NCI-H2196 treated with DMSO at 0.1 percent for 48 hours (cell line): ENCODE results near the gene CLBA1.

Experiments
- DNase-seq: peaks from one replicate; lab custom pipeline; 2025; ENCODE audit not compliant: unreplicated experiment; lab: John Stamatoyannopoulos, UW

Gene CLBA1

DNA sequence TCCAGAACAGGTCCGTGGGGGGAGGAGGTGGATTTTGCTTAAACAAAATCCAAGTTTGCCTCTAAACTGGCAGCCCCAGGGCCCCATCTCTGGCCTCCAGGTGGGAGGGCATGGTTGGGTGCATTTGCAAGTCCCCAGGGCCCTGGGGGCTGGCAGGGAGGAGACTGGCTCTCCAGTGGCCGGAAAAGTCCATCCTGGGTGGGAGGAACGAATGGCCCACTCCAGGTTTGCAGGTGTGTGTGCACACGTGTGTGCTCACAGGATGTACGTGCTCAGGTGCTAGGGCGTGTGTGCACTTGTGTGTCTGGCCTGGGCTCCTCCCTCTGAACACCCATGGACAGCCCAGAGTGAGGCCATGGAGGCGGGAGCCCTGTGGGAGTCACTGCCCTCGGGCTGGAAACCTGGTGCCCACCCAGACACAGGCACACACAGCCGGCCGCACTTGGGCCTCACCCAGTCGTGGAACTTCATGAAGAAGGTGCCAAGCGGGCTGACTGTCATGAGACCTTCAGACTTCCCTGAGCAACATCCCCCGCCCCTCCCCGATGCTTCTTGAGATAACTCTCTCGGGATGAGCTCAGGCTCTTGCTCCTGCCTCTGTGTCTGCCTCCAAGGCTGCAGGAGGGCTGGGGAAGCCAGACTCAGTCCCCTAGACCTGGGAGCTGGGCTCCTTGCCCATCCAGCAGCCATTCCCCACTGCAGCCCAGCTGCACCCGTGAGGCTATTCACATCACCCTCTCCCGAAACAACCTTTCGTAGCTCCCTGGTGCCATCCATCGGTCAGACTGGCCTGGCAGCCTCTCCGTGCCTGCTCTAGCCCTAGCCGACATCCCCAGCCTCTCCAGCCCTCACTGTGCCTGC lies 16.8 kb upstream of the CLBA1 start:
- DNase-seq: no peak

DNA sequence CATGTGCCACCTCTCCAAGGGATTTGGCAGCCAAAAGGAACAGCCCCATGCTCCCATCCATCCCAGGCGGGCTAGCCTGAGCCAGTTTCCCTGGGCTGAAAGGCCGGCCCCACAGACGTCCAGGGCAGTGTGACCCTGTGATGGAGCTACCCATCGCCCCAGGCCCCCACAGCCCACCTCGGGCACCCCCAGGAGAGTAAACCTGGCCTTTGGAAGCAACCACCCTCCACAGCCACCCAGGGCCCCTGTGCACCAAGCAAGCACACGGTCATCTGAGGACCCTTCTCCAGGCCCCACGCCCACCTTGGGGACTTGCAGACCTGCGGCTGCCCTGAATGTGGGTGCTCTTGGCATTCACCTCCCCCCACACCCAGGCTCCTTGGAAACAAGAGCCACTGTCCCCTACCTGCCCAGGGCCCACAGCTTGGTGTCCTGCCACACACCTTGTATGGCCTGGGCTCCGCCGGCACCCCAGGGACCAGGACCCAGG lies 15.8 kb upstream of the CLBA1 start:
- DNase-seq: no peak

DNA sequence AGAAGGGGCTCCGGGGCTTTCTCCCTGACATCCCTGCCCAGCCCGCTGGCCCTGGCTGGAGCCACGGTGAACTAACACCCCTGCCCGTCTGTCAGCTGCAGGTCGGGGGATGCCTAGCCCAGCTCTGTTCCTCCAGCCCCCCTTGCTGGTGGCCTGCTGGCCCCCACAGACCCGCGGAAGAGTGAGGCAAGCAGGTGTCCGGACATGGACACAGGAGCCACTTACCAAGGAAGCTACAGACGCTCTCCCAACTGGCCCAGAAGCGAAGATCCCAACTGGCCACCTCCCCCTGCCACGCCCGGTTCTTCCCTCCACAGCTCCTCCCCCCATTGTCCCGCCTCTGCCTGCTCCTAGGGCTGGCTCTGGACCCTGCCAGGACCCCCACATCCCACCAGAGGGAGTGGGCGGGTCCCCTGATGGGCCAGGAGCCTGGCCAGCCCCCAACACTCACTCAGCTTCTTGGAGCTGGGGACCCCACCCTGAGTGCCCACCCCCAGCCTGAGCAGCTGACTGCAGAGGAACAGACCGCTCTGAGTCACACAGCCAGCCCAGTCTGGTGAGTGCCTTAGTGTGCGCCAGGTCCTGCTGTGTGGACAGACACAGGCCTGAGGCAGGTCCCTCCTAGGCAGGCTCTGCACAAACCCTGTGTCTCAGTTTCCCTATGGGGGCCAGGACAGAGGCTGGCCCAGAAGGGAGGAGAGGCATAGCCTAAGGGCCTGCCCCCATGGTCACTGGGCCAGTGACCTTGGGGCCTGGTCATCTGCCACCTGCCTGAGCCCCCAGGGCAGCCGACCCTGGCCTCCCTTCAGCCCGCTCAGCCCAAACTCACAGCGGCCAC lies 15.1 kb upstream of the CLBA1 start:
- DNase-seq: no peak

DNA sequence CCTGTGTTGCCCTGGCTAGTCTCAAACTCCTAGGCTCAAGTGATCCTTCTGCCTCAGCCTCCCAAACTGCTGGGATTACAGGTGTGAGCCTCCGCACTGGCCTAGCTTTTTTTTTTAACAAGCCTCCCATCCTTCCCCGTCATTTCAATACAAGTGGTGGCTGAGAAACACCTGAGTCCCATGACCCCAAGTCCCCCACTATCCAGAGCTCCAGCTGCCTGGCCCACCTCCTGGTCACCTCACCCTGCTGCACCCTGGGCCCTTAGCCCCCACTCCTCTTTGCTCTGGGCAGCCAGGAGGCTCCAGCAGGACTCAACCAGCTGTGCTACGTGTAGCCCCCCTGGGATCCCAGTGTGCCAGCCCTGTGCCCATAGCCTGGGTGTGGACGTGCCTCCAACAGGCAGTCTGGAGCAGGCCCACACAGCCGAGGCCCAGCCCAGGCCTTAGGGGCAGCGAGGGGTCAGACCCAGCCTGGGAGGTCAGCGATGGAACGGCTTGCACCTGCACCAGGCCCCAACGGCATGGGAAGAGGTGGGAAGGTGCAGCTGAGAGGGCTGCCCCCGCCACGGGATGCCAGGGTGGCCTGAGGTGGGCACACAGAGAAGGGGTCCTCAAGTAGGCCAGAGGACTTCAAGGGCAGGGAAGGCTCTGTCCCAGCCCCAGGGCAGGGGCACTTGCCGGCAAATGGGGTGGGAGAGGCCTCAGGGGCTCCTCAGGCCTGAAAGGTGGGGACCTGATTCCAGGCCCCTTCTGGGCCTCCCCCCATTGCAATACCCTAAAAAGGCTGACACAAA lies 13.9 kb upstream of the CLBA1 start:
- no peak for DNase-seq

DNA sequence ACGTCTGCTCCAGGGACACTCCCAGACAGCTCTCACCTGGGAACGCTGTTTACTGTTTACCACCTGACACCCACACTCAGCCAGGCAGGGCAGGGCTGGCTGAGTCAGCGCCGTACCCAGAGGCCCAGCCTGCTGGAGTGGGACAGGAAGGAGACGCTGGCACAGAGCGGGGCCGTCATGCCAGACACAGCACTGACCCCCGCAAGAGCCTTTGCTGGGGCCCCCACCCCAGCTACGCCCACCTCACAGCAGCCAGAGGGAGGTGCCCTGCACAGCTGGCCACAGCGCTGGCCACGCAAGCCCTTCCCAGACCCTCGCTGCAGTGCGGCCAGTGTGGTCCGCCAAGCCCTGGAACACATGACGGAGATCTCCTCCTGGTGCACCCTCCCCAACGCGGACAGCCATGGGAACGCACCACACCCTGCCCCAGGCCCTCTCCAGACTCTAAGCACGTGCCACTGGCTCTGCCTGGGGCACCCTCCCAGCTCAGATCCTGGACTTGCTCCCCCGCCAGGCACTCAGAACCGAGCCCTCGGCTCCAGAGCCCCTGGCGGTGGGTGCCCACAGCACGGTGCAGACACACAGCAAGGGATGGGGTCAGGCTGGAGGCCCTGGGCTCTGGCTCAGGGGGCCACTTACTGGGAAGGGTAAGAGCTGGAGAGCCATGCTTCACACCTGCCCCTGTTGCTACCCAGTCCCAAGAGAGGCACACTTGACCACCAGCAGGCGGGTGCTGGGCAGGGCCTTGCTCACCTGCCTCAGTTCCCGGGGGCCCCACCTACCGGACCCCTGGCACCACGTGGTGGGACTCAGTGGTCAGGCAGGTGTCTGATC lies 13.1 kb upstream of the CLBA1 start:
- no peak for DNase-seq

DNA sequence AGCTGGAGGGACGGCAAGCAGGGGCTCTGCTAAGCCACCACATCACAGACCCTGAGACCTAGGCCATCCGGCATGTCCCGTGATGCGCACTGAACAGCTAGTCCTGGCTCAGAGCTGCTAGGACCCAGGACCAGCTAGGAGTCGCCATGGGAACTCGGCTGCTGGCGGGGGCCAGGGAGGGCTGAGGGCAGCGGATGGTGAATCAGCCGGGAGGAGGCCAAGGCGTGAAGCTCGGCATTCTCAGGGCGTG lies 12.5 kb upstream of the CLBA1 start:
- DNase-seq: no peak

DNA sequence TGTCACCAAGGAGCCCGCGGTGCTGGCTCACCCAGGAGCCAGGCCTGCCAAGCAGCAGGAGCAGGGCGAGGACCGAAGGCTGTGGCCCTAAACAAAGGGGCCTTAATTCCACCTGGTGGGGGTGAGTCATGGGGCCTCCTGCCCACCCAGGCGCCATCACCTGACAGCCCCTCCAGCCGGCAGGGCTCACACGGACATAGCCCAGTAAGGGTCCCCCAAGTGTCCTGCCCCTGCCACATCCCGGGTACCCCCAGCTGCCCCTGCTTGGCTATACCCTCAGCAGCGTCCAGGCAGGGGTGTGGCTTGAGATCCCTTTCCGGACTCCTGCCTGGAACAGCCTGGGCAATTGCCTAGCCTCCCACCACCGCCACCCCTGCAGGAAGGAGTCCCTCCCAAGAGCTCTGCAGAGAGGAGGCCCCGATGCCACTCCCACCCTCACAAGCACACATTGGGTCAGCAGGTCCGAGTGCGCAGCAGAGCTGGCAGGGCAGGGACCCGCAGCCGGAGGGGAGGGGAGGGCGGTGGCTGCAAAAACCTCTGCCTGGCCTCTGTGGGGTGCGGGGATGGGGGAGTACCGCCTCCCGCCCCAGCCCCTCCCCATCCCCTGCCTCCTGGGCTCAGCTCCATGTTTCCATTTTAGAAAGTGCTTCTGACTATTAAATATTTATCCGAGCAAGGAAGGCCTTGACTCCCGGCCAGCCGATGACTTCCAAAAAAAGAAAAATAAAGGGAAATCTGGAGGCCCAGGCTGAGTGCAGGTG lies 12.0 kb upstream of the CLBA1 start:
- no peak for DNase-seq

DNA sequence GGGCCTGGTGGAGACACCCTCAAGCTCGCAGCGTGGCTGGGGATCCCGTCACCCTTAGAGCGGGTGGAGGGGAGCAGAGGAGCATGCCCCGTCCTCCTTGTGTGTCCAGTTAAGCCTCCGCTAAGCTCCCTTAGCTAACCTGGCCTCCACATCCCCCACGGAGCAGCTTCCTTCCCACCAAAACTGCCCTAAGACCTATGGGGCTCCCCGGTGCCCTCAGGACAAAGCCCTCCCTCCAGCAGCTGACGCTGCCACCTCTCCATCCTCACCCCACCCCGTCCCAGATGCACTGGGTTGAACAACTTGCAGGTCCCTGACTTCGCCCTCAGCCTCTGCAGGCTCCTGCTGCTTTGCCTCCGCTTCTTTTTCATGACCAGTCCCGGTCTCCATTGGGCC lies 11.4 kb upstream of the CLBA1 start:
- DNase-seq: no peak

DNA sequence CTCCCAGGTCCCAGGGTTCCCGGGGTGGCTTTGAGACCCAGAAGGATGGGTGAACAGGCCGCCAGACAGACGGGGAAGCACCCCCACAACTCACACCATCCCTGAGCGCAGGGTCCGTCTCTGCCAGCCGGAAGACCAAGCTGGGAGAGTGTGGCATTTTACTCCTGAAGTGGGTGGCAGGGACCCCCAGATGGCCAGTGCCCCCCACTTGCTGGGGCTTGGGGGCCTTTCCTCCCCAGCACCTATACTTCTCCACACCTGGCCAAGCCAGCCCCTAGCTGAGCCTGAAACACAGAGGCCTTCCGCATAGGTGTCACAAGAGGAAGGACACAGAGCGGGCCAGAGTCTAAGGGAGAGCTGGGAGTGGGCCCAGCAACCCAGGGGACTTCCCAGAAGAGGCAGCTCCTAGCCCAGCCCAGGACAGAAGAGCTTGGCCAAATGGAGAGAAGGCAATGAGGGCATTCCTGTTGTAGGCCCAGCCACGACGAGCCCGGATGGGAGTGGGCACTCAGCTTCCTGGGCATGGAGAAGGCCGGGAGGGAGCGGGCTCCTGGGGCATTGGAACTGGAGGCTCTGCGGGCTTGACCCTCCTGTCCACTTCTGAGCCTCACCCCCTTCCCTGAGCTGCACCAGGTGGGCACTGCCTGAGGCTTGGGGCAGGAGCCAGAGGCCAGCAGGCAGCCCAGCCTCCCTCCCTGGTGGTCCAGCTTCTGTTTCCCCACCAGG lies 10.8 kb upstream of the CLBA1 start:
- no peak for DNase-seq

DNA sequence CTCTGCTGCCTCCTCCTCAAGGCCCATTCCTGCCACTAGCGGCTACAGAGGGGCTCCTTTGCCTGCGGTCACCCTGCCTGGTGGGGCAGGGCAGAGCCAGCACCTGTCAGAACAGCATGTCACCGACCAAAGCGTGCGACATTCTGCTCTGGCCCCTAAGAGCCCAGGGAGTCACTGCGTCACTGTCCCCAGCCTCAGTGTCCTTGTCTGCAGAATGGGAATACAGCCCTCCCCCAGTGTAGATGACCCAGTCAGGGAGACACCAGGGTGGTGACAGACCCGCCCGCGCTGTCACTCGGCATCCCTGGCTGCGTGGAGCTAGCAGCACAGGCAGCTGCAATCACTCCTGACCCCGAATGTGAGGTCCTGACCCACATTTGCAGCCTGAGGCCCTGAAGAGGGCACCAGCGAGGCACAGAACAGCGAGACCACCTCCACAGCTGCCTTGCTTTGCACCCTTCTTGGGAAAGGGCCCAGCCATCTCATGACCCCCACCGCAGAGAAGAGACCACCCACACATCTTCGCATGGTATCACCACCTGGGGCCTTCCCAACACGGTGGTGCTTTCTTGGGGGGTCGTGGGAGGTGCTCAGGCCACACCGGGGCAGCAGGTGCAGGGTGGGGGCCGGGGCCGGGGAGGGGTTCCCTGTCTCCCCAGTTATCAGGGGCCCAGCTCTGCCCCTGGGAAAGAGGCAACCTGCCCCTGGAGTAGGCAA lies 9.9 kb upstream of the CLBA1 start:
- DNase-seq: no peak

DNA sequence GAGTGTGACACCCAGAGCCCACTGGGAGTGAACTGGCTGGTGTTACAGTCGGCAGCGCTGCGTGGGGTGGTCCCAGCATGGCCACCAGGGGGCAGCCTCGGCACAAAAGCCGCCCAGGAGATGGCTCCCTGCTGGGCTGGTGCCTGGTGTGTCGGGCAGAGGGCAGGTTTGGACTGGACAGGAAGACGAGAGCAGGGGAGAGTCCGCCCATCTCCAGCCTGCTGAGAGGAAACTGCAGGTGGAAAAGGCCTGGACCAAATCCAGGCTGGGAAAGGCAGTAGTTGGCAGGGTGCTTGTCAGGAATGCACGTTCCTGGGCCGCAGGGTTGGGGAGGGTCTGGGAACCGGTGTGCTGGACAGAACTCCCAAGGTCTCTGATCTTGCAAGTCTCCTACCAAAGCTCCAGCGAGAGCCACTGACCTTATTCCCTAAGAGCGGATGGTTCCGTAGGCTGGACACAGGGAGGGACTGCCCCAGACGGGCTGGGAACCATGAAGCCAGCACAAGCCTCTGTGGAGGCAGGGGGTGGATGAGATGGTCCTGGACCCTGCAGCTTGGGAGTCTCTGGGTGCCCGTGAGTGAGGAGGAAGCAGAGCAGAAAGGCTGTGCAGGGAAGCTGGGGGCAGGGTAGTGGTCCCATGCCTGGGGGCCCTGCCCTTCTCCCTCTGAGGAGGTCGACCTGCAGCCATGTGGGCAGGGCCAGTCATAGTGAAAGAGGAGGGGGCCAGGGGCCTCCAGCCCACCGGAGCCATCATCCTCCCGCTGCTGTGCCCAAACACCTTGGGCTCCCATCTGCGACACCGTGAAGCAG lies 9.2 kb upstream of the CLBA1 start:
- peak; percentile 63 for DNase-seq

DNA sequence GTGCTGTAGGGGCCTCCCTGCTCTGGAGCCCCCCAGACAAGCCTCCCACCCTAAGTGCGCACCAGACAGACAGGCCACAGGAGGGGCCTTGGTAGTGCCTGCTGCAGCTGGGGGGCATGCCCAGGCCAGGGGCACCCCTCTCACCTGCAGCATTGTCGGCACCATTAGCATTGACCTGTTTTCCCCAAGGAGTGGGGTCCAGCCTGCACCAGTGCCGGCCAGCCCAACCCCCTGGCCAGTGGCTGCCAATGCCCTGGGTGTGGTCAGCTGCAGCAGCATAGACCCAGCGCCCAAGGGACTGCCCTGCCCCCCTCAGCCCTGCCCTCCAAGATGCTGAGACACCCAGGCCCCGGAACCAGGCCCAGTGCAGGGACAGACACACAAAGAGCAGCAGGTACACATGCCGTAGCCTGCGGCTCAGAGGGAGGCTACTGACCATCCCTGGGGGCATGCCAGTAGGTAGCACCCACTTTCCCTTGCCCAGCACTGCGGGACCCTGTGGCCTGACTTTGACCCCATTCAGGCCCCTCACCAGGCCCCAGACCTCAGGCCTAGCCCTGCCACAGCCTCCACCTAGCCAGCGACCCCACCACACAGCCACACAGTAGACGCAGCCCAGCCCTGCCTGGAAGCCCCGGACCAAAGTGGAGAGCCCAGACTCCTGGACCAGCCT lies 8.4 kb upstream of the CLBA1 start:
- no peak for DNase-seq

DNA sequence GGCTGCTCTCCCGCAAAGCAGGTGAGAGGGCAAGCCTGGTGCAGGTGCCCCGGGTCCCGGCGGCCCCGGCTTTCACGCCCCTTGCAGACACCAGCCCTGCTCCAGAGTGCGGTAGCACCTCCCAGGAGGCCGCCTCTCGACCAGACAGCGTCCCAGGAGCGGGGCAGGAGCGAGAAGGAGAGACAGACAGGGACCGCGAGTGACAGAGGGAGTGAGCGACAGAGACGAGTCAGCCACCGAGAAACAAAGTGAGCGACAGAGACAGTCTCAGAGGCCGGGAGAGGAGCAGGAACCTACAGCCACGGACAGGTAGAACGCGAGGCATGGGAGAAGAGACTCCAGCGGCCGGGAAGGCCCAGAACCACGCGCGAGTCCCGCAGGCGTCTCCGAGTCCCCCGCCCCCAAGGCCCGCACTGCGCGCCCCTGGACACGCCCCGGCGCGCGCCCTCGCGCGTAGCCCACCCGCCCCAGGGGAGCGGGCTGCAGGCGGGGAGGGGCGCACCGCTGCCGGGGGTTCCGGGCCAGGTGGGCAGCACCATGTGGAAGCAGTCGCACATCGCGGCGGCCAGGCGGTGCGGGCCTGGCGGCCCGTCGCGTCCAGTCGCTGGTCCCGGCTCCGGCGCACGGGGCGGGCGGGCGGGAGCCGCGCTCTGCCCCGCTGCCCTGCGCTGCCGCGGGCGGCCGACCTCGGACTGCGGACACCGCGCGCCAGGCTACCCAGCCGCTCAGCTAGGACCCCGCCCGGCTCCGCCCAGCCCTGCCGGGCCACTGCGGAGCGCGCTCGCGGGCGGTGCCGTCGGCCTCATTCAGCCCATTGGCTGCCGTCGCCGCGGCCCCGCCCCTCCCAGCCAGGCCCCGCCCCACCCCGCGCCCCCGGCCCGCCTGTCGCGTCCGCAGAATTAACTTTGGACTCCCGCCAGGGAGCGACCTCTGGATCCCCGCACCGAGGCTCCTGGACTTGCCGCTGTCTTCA lies 7.6 kb upstream of the CLBA1 start, which contains the start of gene AHNAK2:
TSS of gene AHNAK2 (minus strand) at position 694 of the 973 bp plus-strand sequence. CDS start at position 557, 137 bp downstream.
- peak; percentile 38 for DNase-seq

DNA sequence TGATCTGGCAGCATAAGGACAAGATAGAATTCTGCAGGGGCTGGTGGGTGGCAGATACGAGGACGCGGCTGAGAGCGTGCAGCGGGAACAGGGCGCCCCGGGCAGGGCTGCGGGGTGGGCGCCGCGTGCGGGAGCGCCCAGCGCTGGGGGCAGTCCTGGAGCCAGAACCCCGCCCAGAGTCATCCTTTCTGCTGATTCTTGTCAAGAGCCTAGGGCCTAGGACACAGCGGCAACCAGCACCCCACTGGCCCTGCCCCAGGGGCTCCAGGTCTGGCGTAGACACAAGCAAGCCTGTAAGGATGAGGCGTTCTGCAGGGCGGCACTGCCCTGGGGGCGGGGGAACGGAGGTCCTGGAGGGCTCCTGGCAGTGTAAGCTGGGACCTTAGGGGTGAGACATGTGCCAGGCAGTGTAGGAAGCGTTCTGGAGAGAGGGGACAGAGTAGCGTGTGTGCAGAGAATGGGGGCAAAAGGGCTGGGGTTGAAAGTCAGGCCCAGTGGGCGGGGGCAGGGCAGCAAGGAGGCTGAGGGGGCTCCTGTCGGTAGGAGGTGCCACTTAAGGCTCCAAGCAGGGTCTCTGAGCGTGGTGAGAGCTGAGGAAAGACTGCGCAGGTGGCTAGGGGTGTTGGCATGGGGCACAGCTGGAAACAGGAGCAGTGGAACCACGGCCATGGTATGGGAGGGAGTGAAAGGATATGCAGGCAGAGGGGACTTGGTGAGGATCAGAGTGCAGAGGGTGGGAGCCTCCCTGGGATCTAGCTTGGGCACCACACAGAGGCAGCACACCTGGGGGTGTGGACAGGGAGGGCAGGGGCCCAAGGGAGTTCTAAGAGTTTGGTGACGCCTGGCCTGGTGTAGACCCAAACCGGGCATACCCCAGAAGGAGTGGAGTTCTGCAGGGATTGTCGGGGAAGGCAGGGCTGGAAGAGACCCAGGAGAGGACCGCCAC lies 6.6 kb upstream of the CLBA1 start:
- DNase-seq: no peak
